Fibroblast of lung (primary cell): ENCODE measurements around the gene CARMIL3. TPM values are rescaled to one million over a fixed set of nuclear protein-coding genes. Genes with fewer than 3 reads are reported as not detected.
A peak's percentile ranks its signal among the peaks of the same experiment; 100 is the strongest.

Experiments used
- DNase-seq, 2 donors: peaks; one replicate each; pipeline versions ENCODE4 v3.0.0 to v3.0.0-alpha.2; 2010; ENCODE audit warnings: low read depth in 2 of 2
- H2AFZ ChIP-seq: 2 replicates; pipeline ENCODE4 v1.5.1; 2012; ENCODE audit warnings: low read length, control low read depth, inconsistent platforms
- H3K27ac ChIP-seq: 2 replicates; pipeline ENCODE4 v1.5.1; 2011; ENCODE audit warnings: low read length, control low read depth; ENCODE audit not compliant: insufficient read depth
- H3K27me3 ChIP-seq: 2 replicates; pipeline ENCODE4 v1.5.1; 2011; ENCODE audit warnings: mild to moderate bottlenecking, low read length; ENCODE audit not compliant: control insufficient read depth, insufficient read depth
- H3K36me3 ChIP-seq: 2 replicates; pipeline ENCODE4 v1.5.1; 2011; ENCODE audit warnings: low read length; ENCODE audit not compliant: control insufficient read depth, insufficient read depth
- H3K4me1 ChIP-seq: 2 replicates; pipeline ENCODE4 v1.5.1; 2011; ENCODE audit warnings: low read length; ENCODE audit not compliant: control insufficient read depth, insufficient read depth; ENCODE audit errors: extremely low read depth
- H3K4me2 ChIP-seq: 2 replicates; pipeline ENCODE4 v1.5.1; 2011; ENCODE audit warnings: low read length, control low read depth; ENCODE audit not compliant: insufficient read depth; ENCODE audit errors: extremely low read depth
- H3K4me3 ChIP-seq, 4 experiments: fragments of 200-600 bp in 1 of 4; sonication (generic) in 1 of 4; replicated peaks in 1 of 4; 2 replicates each; pipeline ENCODE4 v1.5.1; 2011 to 2016; ENCODE audit warnings: low read length in 4 of 4, low read depth in 3 of 4, mild to moderate bottlenecking in 3 of 4, control low read depth in 2 of 4, inconsistent platforms in 1 of 4, mixed read lengths in 1 of 4; ENCODE audit not compliant: insufficient read depth in 1 of 4; ENCODE audit errors: control extremely low read depth in 1 of 4
- H3K79me2 ChIP-seq: 2 replicates; pipeline ENCODE4 v1.5.1; 2012; ENCODE audit warnings: mild to moderate bottlenecking, low read length, inconsistent platforms; ENCODE audit not compliant: control insufficient read depth, insufficient read depth
- H3K9ac ChIP-seq: 2 replicates; pipeline ENCODE4 v1.5.1; 2011; ENCODE audit warnings: mild to moderate bottlenecking, low read length, control low read depth; ENCODE audit not compliant: insufficient read depth
- H3K9me3 ChIP-seq: 2 replicates; pipeline ENCODE4 v1.5.1; 2012; ENCODE audit warnings: low read depth, low read length; ENCODE audit not compliant: control insufficient read depth, insufficient read depth
- H4K20me1 ChIP-seq: 2 replicates; pipeline ENCODE4 v1.5.1; 2011; ENCODE audit warnings: low read length; ENCODE audit not compliant: control insufficient read depth, insufficient read depth; ENCODE audit errors: extremely low read depth
- EZH2 ChIP-seq: IDR thresholded peaks from 2 replicates; pipeline ENCODE4 v1.5.1; 2012; ENCODE audit warnings: low read length, control low read depth, mild to moderate bottlenecking; ENCODE audit errors: missing control alignments
- polyA plus RNA-seq, 2 donors: library from polyadenylated mRNA; depleted of rRNA in 1 of 2; stranded (reverse) in 1 of 2; unstranded in 1 of 2; fragments of >200 nt; gene quantifications; 2 replicates each; pipeline ENCODE4 v1.2.1, GENCODE V29; 2011 to 2012; ENCODE audit warnings: missing spikeins in 1 of 2
- total RNA-seq: library from RNA; depleted of rRNA; stranded (reverse); fragments of >200 nt; gene quantifications from 2 replicates; pipeline ENCODE4 v1.2.1, GENCODE V29; 2014
- TF ChIP-seq, protein P1 (sequence below), 2 donors: IDR thresholded peaks in 1 of 2; conservative IDR thresholded peaks in 1 of 2; 1 replicate in 1 of 2; 2 replicates in 1 of 2; pipeline ENCODE4 v1.5.1; 2011 to 2012; ENCODE audit warnings: low read length in 2 of 2, control low read depth in 1 of 2, inconsistent platforms in 1 of 2, low read depth in 1 of 2, mild to moderate bottlenecking in 1 of 2

The CARMIL3 gene
- total and polyA plus RNA-seq, 2 donors (not counting 1 experiment from before 2014, with no cell fraction given), result 0.17 TPM; not detected in 1

GRCh38 chr14:24106672-24107271, 55.0 kb downstream of the CARMIL3 start:
- Histone ChIP-seq H3K4me3 (no peak overlapping the region), H3K9ac (no peak overlapping the region), H2AFZ (no peak overlapping the region), H3K27ac (no peak overlapping the region), H4K20me1 (no peaks in the 10 kb centered on the region), H3K79me2 (no peaks in the 10 kb centered on the region), H3K4me1 (no peaks in the 10 kb centered on the region), H3K27me3 (no peaks in the 10 kb centered on the region), H3K4me2 (no peak overlapping the region), H3K9me3 (no peaks in the 10 kb centered on the region), H3K36me3 (no peaks in the 10 kb centered on the region)
- no peak for DNase-seq
- TF ChIP-seq, protein P1, sequence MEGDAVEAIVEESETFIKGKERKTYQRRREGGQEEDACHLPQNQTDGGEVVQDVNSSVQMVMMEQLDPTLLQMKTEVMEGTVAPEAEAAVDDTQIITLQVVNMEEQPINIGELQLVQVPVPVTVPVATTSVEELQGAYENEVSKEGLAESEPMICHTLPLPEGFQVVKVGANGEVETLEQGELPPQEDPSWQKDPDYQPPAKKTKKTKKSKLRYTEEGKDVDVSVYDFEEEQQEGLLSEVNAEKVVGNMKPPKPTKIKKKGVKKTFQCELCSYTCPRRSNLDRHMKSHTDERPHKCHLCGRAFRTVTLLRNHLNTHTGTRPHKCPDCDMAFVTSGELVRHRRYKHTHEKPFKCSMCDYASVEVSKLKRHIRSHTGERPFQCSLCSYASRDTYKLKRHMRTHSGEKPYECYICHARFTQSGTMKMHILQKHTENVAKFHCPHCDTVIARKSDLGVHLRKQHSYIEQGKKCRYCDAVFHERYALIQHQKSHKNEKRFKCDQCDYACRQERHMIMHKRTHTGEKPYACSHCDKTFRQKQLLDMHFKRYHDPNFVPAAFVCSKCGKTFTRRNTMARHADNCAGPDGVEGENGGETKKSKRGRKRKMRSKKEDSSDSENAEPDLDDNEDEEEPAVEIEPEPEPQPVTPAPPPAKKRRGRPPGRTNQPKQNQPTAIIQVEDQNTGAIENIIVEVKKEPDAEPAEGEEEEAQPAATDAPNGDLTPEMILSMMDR (conservative IDR thresholded peaks at IDR 0.05 in 1 of 2, IDR thresholded peaks at IDR 0.05 in 1 of 2; ENCODE audit: low read depth in 1 of 2, low read length in 2 of 2), result no peak
- TF ChIP-seq EZH2, result no peak

- H3K36me3 ChIP-seq, result no peaks in the 10 kb centered on the region
- H3K27ac ChIP-seq, result no peak overlapping the region
- H3K9me3 ChIP-seq, result no peaks in the 10 kb centered on the region
- H3K4me2 ChIP-seq, result no peak overlapping the region
- no peaks in the 10 kb centered on the region for H3K79me2 ChIP-seq
- peak overlapping the region; percentile 47 for H2AFZ ChIP-seq
- no peak for TF ChIP-seq EZH2
- TF ChIP-seq, protein P1 (conservative IDR thresholded peaks at IDR 0.05 in 1 of 2, IDR thresholded peaks at IDR 0.05 in 1 of 2; ENCODE audit: low read depth in 1 of 2, low read length in 2 of 2), result no peak
- H3K4me1 ChIP-seq, result peaks cover 2% of the 10 kb centered on the region
- no peaks in the 10 kb centered on the region for H3K27me3 ChIP-seq
- DNase-seq, result no peak
- H4K20me1 ChIP-seq, result no peaks in the 10 kb centered on the region
- no peak overlapping the region for H3K9ac ChIP-seq
- no peak overlapping the region for H3K4me3 ChIP-seq
These were observed 56.6 kb downstream of the CARMIL3 start for GRCh38 chr14:24108336-24108874.

DNA sequence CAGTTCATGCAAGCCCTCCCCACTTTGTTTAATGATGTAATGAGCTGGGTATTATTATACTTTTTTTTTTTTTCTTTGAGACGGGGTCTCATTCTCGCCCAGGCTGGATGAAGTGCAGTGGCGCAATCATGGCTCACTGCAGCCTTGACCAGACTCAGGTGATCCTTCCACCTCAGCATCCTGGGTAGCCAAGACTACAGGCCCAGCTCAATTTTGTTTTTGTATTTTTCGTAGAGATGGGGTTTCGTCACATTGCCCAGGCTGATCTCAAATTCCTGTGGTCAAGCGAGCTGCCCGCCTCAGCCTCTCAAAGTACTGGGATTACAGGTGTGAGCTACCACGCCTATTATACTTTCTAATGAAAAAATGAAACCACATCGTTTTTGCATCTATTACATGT, 58.3 kb downstream of the CARMIL3 start:
- no peaks in the 10 kb centered on the region for H4K20me1 ChIP-seq
- H3K9ac ChIP-seq, result no peak overlapping the region
- no peaks in the 10 kb centered on the region for H3K9me3 ChIP-seq
- H3K27ac ChIP-seq, result no peak overlapping the region
- no peaks in the 10 kb centered on the region for H3K27me3 ChIP-seq
- H3K4me2 ChIP-seq, result no peak overlapping the region
- no peak for DNase-seq
- H3K4me3 ChIP-seq, result no peak overlapping the region
- H3K4me1 ChIP-seq, result peaks cover 5% of the 10 kb centered on the region
- no peaks in the 10 kb centered on the region for H3K79me2 ChIP-seq
- H2AFZ ChIP-seq, result no peak overlapping the region
- TF ChIP-seq EZH2, result no peak
- TF ChIP-seq, protein P1 (conservative IDR thresholded peaks at IDR 0.05 in 1 of 2, IDR thresholded peaks at IDR 0.05 in 1 of 2; ENCODE audit: low read depth in 1 of 2, low read length in 2 of 2), result no peak
- H3K36me3 ChIP-seq, result no peaks in the 10 kb centered on the region
